AG10803 (cell line): ENCODE results near the gene LSM14A.
"Not testable (repeated sequence)": the region's sequence is repeated elsewhere in the genome, so short reads cannot be mapped to it uniquely, and the experiment has no call there.

Source experiments
- DNase-seq: peaks from one replicate; pipeline ENCODE4 v3.0.0; 2010; ENCODE audit warnings: low read depth
- H3K4me3 ChIP-seq: 2 replicates; pipeline ENCODE4 v1.5.1; 2011; ENCODE audit warnings: mild to moderate bottlenecking, low read length, control low read depth
- TF ChIP-seq, protein P1 (sequence below): conservative IDR thresholded peaks from 2 replicates; pipeline ENCODE4 v1.5.1; 2011; ENCODE audit warnings: mild to moderate bottlenecking, low read length, control low read depth, inconsistent platforms

Gene LSM14A

GRCh38 chr19:34201133-34201532 lies 28.8 kb downstream of the LSM14A start:
- H3K4me3 ChIP-seq, result no peak overlapping the region
- no peak for DNase-seq
- TF ChIP-seq, protein P1, sequence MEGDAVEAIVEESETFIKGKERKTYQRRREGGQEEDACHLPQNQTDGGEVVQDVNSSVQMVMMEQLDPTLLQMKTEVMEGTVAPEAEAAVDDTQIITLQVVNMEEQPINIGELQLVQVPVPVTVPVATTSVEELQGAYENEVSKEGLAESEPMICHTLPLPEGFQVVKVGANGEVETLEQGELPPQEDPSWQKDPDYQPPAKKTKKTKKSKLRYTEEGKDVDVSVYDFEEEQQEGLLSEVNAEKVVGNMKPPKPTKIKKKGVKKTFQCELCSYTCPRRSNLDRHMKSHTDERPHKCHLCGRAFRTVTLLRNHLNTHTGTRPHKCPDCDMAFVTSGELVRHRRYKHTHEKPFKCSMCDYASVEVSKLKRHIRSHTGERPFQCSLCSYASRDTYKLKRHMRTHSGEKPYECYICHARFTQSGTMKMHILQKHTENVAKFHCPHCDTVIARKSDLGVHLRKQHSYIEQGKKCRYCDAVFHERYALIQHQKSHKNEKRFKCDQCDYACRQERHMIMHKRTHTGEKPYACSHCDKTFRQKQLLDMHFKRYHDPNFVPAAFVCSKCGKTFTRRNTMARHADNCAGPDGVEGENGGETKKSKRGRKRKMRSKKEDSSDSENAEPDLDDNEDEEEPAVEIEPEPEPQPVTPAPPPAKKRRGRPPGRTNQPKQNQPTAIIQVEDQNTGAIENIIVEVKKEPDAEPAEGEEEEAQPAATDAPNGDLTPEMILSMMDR, result no peak

- DNase-seq, H3K4me3 ChIP-seq: not testable (repeated sequence)
Observed at GRCh38 chr19:34205324-34205723, 33.0 kb downstream of the LSM14A start.

DNA sequence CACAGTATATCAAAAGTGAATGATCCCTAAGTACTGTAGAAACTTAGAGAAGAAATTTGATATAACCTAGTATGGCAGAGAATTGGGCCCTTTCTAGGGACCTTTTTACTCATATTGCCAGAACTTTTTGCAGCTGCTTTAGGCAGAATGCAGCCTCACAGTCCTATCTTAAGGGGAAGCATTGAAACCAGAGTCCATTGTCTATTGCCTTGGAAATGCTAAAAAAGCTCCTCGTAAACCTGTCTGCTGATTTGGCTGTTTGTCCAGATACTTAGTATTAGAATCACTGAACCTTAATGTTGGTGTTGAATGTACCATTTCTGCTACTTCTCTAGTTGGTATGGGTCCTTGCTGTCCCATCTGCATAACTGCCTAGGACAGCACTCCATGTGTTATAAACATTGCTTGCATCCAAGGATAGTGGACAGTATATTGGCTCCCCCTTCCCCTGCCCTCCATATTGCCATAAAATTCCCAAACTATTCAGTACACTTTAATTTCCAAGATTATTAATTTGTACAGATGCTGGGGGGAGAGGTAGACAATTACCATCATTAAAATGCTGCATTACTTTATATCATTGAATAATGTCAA lies 36.1 kb downstream of the LSM14A start:
- TF ChIP-seq, protein P1, result no peak
- H3K4me3 ChIP-seq, result no peak overlapping the region
- DNase-seq, result no peak

DNA sequence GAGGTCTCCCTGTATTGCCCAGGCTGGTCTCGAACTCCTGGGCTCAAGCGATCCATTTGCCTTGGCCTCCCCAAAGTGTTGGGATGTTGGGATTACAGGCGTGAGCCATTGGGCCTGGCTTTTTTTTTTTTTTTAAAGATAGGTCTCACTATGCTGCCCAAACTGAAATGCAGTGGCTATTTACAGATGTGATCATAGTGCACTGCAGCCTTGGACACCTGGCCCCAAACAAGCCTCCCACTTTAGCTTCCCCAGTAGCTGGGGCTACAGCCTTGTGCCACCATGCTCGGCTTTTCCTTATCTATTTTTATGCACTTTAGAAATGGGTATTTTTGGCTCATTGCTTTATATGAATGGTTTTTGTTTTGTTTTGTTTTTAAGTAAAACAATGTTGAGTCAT lies 37.4 kb downstream of the LSM14A start:
- no peak overlapping the region for H3K4me3 ChIP-seq
- TF ChIP-seq, protein P1, result no peak
- no peak for DNase-seq

DNA sequence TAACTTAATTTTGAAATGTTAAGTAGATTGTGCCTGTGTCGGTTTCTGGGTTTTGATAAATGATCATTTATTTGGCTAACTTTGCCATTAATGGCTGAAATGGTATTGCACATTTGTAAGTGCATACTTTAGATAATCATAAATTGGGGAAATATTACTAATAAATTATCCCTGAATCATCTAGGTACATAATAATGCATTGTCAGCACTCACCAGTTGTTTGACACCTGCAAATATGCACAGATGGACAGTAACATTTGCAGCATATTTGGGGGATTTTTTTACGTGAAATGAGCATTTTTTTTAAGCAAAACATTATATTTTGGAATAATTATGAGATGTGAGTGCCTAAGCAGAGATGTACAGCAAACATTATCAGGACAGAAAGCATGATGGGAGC lies 41.0 kb downstream of the LSM14A start:
- TF ChIP-seq, protein P1, result no peak
- no peak for DNase-seq
- H3K4me3 ChIP-seq, result no peak overlapping the region

GRCh38 chr19:34214040-34214439 lies 41.7 kb downstream of the LSM14A start:
- DNase-seq, result no peak
- H3K4me3 ChIP-seq, result no peak overlapping the region
- TF ChIP-seq, protein P1, result no peak

DNA sequence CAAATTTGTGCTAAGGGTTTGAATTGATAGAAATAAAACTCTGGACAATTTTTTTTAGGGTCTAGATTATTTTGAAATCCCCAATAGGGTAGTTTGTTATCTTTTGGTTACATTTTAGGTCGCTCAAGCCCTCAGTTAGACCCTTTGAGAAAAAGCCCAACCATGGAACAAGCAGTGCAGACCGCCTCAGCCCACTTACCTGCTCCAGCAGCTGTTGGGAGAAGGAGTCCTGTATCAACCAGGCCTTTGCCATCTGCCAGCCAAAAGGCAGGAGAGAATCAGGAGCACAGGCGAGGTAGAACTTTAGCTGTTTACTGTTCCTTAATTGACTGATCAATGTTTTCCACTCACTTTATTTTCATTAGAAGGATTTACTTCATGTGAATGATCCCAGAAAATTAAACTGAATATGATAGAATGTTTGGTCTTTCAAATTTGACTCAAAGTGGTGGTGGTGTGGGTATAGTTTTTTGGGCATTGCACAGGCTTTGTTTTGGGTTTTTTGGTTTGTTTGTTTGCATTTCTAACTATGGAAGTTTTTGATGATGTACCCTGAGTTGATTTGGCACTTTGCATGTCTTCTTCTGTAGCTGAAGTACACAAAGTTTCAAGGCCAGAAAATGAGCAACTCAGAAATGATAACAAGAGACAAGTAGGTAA lies 42.8 kb downstream of the LSM14A start:
- TF ChIP-seq, protein P1, result no peak
- H3K4me3 ChIP-seq, result no peak overlapping the region
- DNase-seq, result no peak
